Endometrium (tissue), 2 donors: ENCODE measurements around the gene DNPH1.

Experiments used
- FAIRE-seq: peaks from 2 replicates; lab custom pipeline; 2012; peaks lifted over from hg19 to GRCh38; lab: Jason Lieb, UNC
- donor health status: control.
- donor health status: control.

The DNPH1 gene

DNA sequence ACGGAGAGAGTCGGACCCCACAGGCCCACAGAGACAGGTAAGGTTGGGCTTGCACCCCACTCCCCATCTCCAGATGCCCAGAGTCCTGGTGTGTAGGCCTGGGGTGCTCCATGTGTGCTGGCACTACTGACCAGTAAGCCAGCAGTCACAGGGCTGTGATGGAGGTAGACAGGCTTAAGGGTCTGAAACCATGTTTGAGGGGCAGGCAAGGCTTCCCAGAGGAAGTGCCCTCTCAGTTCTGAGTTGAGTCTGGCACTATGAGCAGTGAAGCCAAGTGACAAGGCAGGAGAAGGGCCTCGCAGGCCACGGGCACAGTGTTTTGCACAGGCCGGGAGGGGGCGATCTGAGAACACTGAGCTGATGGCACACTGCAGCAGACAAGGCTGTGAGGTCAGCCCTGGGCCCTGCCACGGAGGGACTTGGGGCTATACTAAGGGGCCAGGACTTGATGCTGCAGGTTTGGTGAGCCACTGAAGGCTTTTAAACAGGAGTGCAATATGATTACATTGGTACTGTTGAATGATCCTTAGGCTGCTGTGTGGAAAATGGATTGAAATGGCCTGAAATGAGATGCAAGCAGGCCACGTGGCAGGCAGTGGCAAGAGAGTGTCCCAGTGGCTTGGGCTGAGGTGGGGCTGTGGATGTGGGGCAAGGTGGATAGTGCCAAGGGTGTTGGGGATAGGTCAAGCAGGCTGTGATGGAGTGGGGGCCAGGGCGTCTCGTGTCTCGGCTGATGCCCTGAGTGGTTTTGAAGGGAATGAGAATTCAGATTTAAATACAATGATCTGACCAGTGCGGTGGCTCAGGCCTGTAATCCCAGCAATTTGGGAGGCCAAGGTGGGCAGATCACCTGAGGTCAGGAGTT is 34.3 kb upstream of the DNPH1 start:
- no peak for FAIRE-seq

DNA sequence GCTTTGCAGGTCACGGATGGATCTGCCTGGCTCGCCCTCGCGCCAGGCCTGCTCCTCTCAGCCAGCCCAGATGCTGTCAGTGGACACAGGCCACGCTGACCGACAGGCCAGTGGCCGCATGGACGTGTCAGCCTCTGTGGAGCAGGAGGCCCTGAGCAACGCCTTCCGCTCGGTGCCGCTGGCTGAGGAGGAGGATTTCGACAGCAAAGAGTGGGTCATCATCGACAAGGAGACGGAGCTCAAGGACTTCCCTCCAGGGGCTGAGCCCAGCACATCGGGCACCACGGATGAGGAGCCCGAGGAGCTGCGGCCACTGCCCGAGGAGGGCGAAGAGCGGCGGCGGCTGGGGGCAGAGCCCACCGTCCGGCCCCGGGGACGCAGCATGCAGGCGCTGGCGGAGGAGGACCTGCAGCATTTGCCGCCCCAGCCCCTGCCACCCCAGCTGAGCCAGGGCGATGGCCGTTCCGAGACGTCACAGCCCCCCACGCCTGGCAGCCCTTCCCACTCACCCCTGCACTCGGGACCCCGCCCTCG is 33.6 kb upstream of the DNPH1 start:
- no peak for FAIRE-seq

DNA sequence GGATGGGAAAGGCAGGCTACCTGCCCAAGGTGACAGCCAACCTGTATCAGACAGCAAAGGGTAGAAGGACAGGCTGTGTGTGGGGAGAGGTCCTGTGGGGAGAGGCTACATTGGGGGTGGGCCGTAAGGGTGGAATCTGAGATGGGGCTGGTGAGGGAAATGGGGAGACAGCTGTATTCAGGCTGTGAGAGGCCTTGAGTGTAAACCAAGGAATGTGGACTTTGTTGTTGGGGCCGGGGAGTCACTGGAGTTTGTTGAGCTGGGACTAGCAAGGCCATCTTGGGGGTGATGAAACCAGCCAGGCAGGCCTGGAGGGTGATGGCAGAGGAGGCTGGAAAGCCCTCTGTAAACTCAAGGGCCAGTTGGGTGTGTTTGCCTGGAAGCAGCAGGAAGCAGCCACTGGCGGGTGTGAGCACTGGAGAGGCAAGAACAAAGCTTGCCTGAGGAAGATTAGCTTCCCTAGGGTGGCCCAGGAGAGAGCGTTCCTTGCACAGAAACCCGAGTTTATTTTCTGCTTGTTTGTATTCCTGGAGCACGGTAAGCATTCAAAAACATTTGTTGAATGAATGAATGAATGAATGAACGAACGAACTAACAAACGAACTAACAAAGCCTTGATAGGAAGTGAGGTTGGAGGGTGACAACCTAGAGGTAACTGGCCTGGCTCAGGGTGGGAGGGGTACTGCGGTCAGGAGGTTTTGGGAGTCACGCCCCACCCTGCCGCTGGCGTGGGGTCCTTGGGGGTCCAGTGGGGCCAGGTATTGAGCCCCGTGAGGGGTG is 32.9 kb upstream of the DNPH1 start:
- no peak for FAIRE-seq

DNA sequence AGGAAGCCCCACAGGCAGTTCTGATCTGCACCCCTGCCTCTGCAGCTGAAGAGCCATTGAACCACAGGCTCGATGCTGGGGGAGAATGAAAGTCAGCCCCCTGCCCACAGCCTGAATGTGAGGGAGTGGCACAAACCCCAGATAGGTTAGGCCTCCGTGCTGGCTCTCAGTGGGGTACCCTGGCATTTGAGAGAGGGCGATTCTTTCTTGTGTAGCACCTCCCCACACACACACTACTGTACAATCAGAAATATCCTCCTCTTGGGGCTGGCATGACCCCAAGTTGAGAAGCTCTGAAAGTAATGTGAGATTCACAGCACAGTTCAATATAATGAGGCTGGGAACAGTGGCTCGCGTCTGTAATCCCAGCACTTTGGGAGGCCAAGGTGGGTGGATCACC is 31.9 kb upstream of the DNPH1 start:
- no peak for FAIRE-seq

DNA sequence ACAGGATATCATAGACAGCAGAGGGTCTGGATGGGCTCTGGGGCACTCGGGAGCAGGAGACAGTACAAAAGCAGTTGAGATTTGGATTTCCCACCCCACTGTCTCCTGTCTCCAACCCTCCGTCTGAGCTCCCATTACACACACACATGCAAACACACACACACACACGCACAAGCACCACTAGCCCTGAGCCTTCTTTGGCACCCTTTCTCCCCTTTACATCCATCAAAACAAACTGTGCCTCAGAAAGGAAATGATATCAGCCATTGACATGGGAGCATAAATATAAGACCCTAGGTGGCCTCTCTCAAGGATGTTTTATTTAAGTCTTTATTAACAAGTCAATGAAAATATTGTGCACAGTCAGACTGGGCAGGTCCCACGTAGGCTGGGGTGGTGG is 31.5 kb upstream of the DNPH1 start:
- no peak for FAIRE-seq

DNA sequence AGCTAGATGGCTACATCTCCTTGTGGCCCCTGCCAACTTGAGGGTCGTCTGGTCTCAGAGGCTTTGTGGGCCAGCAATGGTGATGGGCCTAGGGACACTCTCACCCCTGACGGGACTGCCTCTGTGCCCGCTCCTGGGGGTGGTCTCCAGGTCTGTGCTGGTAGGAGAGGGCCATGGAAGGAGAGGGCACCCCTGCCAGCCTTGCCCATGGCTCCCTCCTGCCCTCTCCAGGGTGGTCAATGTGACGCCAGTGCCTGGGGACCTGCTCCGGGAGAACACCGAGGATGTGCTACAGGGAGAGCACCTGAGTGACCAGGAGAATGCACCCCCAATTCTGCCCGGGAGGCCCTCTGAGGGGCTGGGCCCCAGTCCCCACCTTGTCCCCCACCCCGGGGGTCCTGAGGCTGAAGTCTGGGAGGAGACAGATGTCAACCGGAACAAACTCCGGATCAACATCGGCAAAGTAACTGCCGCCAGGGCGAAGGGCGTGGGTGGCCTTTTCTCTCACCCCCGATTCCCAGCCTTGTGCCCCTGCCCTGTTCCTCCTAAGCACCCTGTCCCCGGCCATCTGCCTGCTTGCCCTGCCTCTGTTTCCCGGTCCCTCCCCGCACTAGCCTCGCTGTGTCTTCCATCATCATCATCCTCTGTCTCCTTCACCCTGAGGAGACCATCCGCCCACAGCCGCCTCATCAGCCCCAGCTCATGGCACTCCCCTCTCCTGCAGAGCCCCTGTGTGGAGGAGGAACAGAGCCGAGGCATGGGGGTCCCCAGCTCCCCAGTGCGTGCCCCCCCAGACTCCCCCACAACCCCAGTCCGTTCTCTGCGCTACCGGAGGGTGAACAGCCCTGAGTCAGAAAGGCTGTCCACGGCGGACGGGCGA is 29.8 kb upstream of the DNPH1 start:
- no peak for FAIRE-seq

DNA sequence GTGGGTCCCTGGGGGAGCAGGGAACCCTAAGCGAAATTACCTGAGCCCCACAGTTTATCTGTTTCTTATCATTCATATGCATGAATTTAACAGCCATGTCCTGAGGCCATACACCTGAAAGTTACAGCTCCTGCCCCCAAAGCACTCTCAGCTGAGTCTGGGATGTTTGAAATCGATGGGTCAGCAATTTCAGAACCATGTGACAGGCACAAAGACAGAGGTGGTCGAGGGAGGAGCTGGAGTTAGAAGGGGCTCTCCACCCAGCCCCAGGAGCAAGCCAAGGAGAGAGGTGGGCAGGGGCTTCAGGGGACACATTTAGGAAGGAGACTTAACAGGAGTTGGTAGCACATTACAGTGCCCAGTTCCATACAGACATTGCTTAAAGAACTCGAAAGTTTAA is 28.9 kb upstream of the DNPH1 start:
- FAIRE-seq = no peak

DNA sequence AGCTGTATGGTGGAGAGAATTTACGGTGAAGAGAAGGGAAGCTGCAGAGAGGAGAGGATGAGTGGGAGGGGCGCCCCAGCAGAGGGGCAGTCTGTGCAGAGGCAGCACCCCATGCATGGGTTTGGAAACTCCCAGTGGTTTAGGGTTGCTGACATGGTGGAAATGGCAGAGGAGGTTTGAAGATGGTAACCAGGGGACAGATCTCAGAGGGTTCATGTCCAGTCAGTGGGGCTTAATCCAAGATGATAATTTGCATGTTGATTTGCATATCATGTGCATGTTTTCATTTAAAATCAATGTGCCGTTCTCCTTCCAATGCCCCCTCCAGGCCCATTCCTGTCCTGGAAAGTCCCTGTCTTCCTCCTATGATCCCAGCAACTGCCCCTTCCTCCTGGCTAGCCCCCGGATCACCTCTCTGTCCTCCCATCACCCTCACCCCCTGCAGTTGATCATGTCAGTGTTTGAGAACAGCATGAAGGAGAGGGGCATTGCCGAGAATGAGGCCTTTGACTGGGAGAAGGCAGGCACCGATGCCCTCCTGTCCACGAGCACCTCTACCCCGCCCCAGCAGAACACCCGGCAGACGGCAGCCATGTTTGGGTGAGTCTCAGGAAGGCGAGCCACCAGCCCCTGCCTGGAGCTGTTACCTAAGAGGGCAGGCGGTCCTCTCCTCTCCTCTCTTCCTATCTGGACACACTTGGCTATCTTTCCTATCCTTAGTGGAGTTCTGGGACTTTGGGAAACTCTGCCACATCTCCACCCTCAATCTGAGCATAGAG is 28.3 kb upstream of the DNPH1 start:
- FAIRE-seq = no peak

DNA sequence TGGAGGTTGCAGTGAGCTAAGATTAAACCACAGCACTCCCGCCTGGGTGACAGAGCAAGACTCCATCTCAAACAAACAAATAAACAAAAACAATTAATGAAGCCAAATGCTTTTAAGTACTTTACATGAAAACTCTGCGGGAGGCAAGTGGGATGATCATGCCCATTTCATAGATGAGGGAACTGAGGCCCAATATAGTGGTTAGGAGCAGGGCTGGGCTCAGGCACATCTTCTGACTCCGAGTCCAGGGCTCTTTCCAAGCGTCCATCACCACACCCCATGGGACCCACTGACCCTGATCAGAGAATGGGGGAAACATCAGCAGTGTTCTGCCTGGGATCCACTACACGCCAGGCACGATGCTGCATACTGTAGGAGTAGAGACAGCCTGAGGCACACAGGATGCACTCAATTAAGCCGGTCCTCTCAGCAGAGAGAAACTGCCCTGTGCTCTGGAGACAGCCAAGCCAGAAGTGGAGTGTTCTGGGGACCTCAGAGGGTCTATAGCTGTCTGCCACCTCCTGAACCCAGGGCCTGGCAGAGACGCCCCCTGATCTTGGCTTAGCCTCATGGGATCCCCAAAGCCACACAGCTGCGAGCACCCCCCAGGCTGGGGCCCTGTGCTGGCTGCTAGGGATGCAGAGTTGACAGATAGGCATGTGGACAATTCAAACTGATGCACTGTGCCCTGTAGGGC is 27.5 kb upstream of the DNPH1 start:
- FAIRE-seq = no peak

DNA sequence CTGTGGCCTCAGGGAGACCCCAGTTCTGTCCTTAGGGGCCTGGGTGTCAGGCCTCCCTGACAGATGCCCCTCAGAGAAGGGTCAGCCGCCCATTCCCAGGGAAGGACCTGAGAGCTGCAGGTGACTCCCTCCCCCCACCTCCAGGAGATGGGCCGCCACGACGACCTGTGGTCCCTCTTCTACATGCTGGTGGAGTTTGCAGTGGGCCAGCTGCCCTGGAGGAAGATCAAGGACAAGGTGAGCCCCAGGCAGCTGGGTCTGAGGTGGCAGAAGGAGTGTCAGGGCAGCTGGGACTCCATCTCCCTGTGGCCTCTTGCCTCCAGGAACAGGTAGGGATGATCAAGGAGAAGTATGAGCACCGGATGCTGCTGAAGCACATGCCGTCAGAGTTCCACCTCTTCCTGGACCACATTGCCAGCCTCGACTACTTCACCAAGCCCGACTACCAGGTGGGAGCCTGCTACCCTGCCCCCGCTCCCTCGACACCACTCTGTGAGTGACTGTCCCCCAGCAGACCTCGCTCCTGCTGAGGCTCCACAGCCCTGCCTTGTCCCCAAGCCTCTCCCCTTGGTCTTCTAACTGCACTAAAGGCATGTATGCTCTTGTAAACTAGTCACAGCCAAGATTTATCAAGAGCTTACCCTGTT is 26.2 kb upstream of the DNPH1 start:
- no peak for FAIRE-seq

DNA sequence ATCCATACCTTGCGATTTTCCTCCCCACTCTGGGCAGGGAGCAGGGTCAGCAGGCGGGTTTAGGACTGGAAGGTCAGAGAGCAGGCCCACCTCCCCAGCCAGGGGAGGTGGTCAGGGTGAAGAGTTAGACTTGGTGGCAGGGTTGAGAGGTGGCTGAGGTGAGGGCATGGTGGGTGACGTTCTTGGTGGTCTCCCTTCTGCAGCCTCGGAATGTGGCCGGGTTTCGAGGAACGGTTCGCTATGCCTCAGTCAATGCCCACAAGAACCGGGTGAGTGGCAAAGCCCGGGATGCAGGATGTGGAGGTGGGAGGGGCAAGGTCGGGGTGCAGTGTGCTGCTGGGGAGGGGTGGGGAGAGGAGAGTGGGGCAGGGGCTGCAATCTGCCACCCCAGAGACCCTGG is 25.6 kb upstream of the DNPH1 start:
- no peak for FAIRE-seq

DNA sequence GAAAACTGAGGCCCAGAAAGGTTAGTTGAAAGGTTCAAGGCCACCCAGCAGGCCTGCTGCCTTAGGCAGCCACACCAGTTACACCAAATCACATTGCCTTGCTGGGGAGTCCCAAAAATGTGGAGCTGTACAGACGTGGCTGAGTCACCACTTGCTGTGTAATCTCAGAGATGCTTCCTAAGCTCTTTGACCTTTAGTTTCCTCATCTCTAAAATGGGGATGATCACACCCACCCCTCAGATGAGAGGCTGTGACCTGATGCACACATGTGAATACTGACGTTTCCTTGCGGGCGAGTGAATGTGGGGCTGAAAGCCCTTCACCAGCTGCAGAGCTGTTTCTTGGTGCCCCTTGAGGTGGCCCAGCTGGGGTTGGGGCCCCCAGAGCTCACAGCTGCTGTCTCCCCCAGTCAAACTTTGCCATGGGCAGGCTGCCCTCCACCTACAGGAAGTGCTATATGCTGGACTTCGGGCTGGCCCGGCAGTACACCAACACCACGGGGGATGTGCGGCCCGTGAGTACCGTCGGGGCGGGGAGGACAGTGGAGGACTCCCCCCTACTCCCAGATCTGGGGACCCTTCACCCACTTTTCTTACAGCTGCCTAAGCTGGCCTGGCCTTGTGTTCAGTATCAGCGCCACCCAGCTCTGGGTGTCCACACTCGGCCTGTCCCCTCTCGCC is 25.0 kb upstream of the DNPH1 start:
- no peak for FAIRE-seq

DNA sequence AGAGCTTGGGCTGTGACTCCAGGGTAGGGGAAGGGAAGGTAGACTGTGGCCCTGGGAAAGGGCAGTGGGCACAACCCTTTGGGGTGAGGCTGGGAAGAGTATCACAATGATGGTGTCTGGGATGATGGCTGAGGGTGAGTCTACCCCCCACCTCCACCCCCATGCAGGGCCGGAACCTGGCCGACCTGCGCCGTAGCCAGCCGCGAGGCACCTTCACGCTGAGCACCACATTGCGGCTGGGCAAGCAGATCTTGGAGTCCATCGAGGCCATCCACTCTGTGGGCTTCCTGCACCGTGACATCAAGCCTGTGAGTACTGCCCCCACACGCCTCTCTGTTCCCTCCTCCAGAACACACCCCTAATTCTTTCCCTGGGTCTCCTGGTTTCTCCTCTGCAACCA is 24.1 kb upstream of the DNPH1 start:
- FAIRE-seq = no peak

DNA sequence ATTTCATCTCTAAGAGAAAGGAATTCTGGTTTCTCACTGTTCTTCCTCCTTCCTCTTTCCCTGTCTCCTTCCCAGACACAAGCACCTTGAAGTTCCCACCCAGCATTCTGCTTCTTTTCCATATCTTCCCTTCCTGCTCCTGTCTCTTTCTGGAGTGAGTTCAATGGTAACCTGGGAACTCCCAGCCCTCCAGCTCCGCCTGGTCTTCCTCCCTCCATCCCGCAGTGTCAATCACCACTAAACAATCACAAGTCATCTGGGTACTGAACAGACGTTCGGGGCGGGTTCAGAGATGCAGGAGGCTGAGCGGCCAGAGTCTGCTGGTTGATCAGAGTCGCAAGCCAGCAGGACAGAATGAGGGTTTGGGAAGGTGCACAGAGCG is 21.7 kb upstream of the DNPH1 start:
- FAIRE-seq = no peak

DNA sequence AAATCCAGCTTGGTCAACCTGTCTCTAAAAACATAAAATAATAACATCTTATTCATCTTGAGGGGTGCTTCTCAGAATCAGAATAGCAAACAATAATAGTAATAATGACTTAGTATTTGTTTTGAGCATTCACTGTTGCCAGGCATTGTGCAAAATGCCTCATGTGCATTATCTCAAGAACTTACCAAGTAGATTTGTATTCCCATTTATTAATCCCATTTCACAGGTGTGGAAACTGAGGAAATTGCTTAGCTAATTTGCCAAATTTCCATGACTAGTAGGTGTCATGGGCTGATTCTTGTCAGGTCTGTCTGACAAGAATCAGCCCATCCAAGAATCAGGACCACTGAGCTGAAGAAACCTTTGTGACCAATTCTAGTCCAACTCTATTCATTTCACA is 19.5 kb upstream of the DNPH1 start:
- FAIRE-seq = no peak

DNA sequence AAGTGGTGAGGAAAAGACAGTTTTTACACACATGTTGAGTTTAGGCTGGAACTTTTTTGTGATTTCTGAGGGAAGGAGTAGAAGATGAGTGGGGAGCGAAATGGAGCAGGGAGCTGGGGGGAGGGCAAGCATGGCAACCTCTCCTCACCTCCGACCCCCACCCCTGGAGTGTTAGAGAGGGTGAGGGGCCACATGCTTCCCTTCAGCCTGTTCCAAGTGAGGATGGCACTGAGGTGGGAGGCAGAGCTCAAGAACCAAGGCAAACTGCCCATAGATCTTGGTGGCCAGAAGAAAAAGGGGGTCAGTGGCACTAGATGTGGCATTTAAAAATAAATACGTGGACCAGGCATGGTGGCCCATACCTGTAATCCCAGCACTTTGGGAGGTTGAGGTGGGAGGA is 18.8 kb upstream of the DNPH1 start:
- no peak for FAIRE-seq

DNA sequence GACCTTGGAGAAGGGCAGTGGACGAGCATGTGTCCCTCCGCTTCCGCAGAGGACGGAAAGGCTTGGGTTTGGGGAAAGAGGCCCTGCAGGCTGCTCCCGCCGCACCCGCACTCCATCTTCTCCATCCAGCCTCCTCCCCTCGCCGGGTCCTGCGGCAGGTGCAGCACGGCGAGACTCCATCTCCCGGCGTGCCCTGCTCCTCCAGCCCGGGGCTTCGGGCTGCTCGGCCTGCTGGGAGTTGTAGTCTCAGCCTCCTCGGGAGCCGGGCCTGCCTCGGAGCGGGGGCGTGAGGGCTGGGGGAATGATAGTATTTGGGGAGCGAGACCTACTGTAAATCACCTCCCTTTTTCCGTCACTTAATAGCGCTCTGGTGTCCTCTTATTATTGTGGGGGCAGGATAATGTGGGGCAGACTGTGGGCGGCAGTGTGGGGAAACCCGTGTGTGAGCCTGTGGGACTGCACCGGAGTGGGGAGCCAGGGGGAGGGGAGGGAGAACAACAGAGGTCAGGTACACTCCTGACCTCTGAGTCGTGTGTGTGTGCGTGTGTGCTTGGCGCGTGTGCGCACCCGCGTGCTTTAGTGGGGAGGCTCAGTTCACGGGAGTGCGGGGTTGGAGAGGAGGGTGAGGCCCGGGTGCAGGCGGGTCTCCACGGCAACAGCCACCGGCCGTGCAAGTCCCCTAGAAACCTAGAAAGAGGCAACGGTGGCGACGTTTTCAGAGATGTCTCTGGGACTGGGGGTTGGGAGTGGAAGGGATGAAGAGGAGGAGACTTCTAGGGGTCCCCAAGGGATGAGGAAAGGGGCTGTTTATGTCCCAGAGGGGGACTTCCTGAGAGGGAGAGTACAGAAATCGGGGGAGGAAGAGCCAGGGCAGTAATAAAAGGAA is 18.1 kb upstream of the DNPH1 start:
- no peak for FAIRE-seq

DNA sequence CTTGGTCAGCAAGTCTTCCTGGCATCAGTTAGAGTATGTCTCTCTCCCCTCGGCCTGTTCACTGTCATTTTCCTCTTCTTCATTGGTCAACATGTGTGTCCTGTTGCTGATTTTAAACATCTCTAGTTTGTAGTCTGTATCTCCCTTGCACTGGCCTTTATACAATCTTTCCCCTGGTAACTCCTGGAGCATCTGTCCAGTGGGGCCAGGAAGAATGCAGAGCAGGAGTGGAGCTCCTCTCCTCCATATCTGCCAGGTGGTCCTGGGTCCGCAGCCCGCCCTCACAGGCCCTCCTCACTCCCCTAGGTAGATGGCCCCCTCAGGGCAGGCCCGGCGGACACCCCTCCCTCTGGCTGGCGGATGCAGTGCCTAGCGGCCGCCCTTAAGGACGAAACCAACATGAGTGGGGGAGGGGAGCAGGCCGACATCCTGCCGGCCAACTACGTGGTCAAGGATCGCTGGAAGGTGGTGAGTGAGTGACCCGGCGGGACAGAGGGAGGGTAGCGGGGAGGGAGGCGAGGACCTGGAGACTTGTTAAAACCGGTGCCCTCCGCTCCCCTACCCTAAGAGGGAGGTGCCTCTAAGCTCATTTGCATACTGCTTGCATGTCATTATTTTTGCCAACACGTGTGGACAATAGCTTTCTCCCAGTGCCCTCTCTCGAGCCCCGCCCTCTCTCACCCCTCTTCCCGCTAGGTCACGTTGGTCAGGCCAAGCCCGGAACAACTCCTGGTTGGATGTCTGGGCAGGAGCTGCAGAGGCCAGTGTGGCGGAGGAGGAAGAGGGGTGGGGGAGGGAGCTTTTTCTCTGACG is 17.2 kb upstream of the DNPH1 start:
- FAIRE-seq = no peak
